Measurements from ENCODE around the gene RPP25. TPM values are rescaled to one million over a fixed set of nuclear protein-coding genes. Genes with fewer than 3 reads are reported as not detected.

RPP25 gene
- total and polyA plus RNA-seq, 2 of the 13 experiments (the other 11 are each of a cell fraction or from before 2014, with no cell fraction given): 0.05 to 0.11 TPM

DNA sequence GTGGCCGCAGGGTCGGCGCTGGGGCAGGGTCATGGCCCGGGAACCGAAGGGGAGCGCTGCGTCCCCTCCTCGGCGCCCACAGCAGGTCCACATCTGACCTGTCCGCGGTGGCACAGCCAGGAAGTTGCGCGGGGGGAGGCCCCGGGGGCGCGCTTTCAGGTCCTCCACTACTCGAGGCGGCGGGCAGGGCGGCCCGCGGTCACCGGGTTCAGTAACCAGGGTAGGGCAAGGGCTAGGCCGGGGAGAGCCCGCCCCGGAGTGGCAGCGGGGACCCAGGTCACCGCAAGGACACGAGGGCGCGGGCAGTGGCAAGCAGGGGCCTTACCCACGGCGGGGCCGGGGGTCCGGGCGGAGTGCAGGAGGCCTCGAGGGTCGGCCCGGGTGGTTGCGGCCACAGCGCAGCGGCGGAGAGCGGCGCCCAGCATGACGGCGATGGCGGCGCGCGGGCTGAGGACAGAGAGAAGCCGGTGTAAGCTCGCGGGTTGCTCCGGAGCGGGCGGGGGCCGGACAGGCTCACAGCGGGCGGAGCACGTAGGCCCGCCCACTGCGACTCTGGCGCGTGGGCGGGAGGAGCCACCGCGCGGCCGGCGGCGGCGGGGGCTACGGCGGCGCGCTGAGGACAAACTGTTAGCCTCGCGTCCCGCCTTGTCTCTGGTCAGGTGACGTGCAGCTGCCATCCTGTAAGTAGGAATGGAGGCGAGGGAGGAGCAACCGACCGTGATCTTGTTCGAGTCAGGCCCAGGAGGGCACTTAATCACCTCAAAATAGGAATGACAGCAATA lies 18.8 kb downstream of the RPP25 start, which contains the start of gene COX5A (continued):
- no peak for TF ChIP-seq ZFP36 (IDR thresholded peaks at IDR 0.05; ENCODE audit: borderline replicate concordance, low read depth, low read length, partially characterized antibody)
- no peak for TF ChIP-seq NFRKB (IDR thresholded peaks at IDR 0.05)
- 0 out of 2 replicates have a peak, but pooled peaks have one; percentile 28 for TF ChIP-seq NR1H2 (CRISPR knock-in tag; IDR thresholded peaks at IDR 0.05; ENCODE audit: borderline replicate concordance, low read depth)
- 0 out of 2 replicates have a peak, but pooled peaks have one; percentile 54 for TF ChIP-seq ZNF570 (CRISPR knock-in tag; IDR thresholded peaks at IDR 0.05; ENCODE audit: borderline replicate concordance)
- TF ChIP-seq DBP (CRISPR knock-in tag; IDR thresholded peaks at IDR 0.05; ENCODE audit: not compliant biosample characterization): no peak
- TF ChIP-seq RBM22 (optimal IDR thresholded peaks at IDR 0.05; ENCODE audit: low read length): no peak
- TF ChIP-seq, protein P1, sequence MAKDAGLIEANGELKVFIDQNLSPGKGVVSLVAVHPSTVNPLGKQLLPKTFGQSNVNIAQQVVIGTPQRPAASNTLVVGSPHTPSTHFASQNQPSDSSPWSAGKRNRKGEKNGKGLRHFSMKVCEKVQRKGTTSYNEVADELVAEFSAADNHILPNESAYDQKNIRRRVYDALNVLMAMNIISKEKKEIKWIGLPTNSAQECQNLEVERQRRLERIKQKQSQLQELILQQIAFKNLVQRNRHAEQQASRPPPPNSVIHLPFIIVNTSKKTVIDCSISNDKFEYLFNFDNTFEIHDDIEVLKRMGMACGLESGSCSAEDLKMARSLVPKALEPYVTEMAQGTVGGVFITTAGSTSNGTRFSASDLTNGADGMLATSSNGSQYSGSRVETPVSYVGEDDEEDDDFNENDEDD (CRISPR knock-in tag; IDR thresholded peaks at IDR 0.05; ENCODE audit: borderline replicate concordance): peak; percentile 82; the same call in 1 of the 2 replicates
- TF ChIP-seq HNF1A (IDR thresholded peaks at IDR 0.05; ENCODE audit: low read depth): no peak
- TF ChIP-seq HNF1A (CRISPR knock-in tag; IDR thresholded peaks at IDR 0.05; ENCODE audit: borderline replicate concordance): no peak
- no peak for TF ChIP-seq HMG20B (CRISPR knock-in tag; conservative IDR thresholded peaks at IDR 0.05)
- peak; percentile 95 for TF ChIP-seq ZSCAN31 (CRISPR knock-in tag; IDR thresholded peaks at IDR 0.05; ENCODE audit: low read depth)
- TF ChIP-seq HOXA7 (CRISPR knock-in tag; IDR thresholded peaks at IDR 0.05): no peak
- TF ChIP-seq ZNF180 (CRISPR knock-in tag; IDR thresholded peaks at IDR 0.05; ENCODE audit: borderline replicate concordance, low read depth): no peak
- TF ChIP-seq REPIN1 (CRISPR knock-in tag; IDR thresholded peaks at IDR 0.05; ENCODE audit: borderline replicate concordance, low read depth): peak; percentile 54; the same call in 1 of the 2 replicates
- TF ChIP-seq HOXA5 (CRISPR knock-in tag; IDR thresholded peaks at IDR 0.05): peak; percentile 71
- peak; percentile 54 for TF ChIP-seq AGO1 (IDR thresholded peaks at IDR 0.05; ENCODE audit: low read depth, low read length, poor library complexity, severe bottlenecking)
- TF ChIP-seq, protein P2, sequence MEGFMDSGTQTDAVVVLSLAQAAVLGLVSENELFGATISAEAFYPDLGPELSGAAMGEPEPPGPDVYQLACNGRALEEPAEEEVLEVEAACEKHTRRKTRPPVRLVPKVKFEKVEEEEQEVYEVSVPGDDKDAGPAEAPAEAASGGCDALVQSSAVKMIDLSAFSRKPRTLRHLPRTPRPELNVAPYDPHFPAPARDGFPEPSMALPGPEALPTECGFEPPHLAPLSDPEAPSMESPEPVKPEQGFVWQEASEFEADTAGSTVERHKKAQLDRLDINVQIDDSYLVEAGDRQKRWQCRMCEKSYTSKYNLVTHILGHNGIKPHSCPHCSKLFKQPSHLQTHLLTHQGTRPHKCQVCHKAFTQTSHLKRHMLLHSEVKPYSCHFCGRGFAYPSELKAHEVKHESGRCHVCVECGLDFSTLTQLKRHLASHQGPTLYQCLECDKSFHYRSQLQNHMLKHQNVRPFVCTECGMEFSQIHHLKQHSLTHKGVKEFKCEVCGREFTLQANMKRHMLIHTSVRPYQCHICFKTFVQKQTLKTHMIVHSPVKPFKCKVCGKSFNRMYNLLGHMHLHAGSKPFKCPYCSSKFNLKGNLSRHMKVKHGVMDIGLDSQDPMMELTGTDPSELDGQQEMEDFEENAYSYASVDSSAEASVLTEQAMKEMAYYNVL (CRISPR knock-in tag; IDR thresholded peaks at IDR 0.05; ENCODE audit: borderline replicate concordance): no peak
- TF ChIP-seq ZNF546 (CRISPR knock-in tag; conservative IDR thresholded peaks at IDR 0.05): peak; percentile 61
- no peak for TF ChIP-seq ONECUT2 (CRISPR knock-in tag; IDR thresholded peaks at IDR 0.05)
- TF ChIP-seq ZNF713 (CRISPR knock-in tag; IDR thresholded peaks at IDR 0.05): no peak

Data from HepG2 (cell line).